ENCODE data around the gene PGBD1.

PGBD1 gene

DNA sequence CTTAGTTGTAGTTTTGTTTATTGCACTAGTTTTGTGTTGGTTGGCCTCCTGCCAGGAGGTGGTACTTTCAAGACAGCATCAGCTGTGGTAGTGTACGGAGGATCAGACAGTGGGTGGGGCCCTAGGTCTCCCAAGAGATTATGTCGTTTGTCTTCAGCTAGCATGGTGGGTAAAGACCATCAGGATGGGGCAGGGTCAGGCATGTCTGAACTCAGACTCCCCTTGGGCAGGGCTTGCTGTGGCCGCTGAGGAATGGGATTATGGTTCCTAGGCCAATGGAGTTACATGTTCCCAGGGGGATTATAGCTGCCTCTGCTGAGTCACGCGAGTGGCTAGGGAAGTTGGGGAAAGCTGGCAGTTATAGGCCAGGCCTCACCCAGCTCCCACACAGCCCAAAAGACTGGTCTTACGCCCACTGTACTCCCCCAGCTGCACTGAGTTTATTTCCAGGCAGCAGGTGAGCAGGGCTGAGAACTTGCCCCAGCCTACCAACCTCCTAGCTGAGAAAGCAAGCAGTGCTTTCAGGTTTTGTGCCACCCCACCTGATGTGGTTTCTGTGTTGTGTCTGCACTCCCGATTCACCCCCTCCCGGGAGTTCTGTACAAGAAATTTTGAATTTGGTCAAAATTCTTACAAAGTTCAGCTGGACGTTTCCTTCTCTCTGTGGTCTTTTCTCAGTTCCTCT lies 29.9 kb downstream of the PGBD1 start:
- TF ChIP-seq NFIC (IDR thresholded peaks at IDR 0.05) (no peak), RAD21 (IDR thresholded peaks at IDR 0.05; ENCODE audit: low read depth) (no peak), ZBTB7A (IDR thresholded peaks at IDR 0.05; ENCODE audit: low read depth) (no peak), EGR1 (IDR thresholded peaks at IDR 0.05) (no peak), CREB1 (IDR thresholded peaks at IDR 0.05; ENCODE audit: low read depth) (no peak), TCF12 (IDR thresholded peaks at IDR 0.05; ENCODE audit: low read depth) (no peak), FOXM1 (IDR thresholded peaks at IDR 0.05; ENCODE audit: borderline replicate concordance, low read depth) (no peak), TEAD4 (IDR thresholded peaks at IDR 0.05) (no peak), YY1 (IDR thresholded peaks at IDR 0.05; ENCODE audit: low read depth) (no peak), MAX (IDR thresholded peaks at IDR 0.05) (no peak), EP300 (IDR thresholded peaks at IDR 0.05; ENCODE audit: borderline replicate concordance) (no peak), CEBPB (IDR thresholded peaks at IDR 0.05) (no peak), TAF1 (IDR thresholded peaks at IDR 0.05; ENCODE audit: low read depth) (no peak), REST (IDR thresholded peaks at IDR 0.05; ENCODE audit: low read depth) (no peak)
- TF ChIP-seq, protein P1, sequence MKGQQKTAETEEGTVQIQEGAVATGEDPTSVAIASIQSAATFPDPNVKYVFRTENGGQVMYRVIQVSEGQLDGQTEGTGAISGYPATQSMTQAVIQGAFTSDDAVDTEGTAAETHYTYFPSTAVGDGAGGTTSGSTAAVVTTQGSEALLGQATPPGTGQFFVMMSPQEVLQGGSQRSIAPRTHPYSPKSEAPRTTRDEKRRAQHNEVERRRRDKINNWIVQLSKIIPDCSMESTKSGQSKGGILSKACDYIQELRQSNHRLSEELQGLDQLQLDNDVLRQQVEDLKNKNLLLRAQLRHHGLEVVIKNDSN (IDR thresholded peaks at IDR 0.05) = no peak

GRCh38 chr6:28312939-28313338 lies 31.6 kb downstream of the PGBD1 start:
- TF ChIP-seq, protein P1 (IDR thresholded peaks at IDR 0.05) = no peak
- TF ChIP-seq EGR1 (IDR thresholded peaks at IDR 0.05) (no peak), CREB1 (IDR thresholded peaks at IDR 0.05; ENCODE audit: low read depth) (no peak), REST (IDR thresholded peaks at IDR 0.05; ENCODE audit: low read depth) (no peak), NFIC (IDR thresholded peaks at IDR 0.05) (no peak), FOXM1 (IDR thresholded peaks at IDR 0.05; ENCODE audit: borderline replicate concordance, low read depth) (no peak), TAF1 (IDR thresholded peaks at IDR 0.05; ENCODE audit: low read depth) (no peak)

GRCh38 chr6:28315628-28316027 lies 34.3 kb downstream of the PGBD1 start:
- TF ChIP-seq CEBPB (IDR thresholded peaks at IDR 0.05) (no peak), FOXM1 (IDR thresholded peaks at IDR 0.05; ENCODE audit: borderline replicate concordance, low read depth) (no peak), EP300 (IDR thresholded peaks at IDR 0.05; ENCODE audit: borderline replicate concordance) (no peak), TAF1 (IDR thresholded peaks at IDR 0.05; ENCODE audit: low read depth) (no peak), EGR1 (IDR thresholded peaks at IDR 0.05) (no peak), REST (IDR thresholded peaks at IDR 0.05; ENCODE audit: low read depth) (no peak), NFIC (IDR thresholded peaks at IDR 0.05) (no peak), MAX (IDR thresholded peaks at IDR 0.05) (no peak), TEAD4 (IDR thresholded peaks at IDR 0.05) (no peak), RAD21 (IDR thresholded peaks at IDR 0.05; ENCODE audit: low read depth) (no peak), ZBTB7A (IDR thresholded peaks at IDR 0.05; ENCODE audit: low read depth) (no peak), CREB1 (IDR thresholded peaks at IDR 0.05; ENCODE audit: low read depth) (no peak), YY1 (IDR thresholded peaks at IDR 0.05; ENCODE audit: low read depth) (no peak), TCF12 (IDR thresholded peaks at IDR 0.05; ENCODE audit: low read depth) (no peak)
- TF ChIP-seq, protein P1 (IDR thresholded peaks at IDR 0.05) = no peak

GRCh38 chr6:28322661-28323060 lies 41.3 kb downstream of the PGBD1 start:
- TF ChIP-seq CREB1 (IDR thresholded peaks at IDR 0.05; ENCODE audit: low read depth) (no peak), MAX (IDR thresholded peaks at IDR 0.05) (no peak), FOXM1 (IDR thresholded peaks at IDR 0.05; ENCODE audit: borderline replicate concordance, low read depth) (no peak), RAD21 (IDR thresholded peaks at IDR 0.05; ENCODE audit: low read depth) (no peak), NFIC (IDR thresholded peaks at IDR 0.05) (no peak), TAF1 (IDR thresholded peaks at IDR 0.05; ENCODE audit: low read depth) (no peak), TCF12 (IDR thresholded peaks at IDR 0.05; ENCODE audit: low read depth) (no peak), TEAD4 (IDR thresholded peaks at IDR 0.05) (no peak), YY1 (IDR thresholded peaks at IDR 0.05; ENCODE audit: low read depth) (no peak), ZBTB7A (IDR thresholded peaks at IDR 0.05; ENCODE audit: low read depth) (no peak), EP300 (IDR thresholded peaks at IDR 0.05; ENCODE audit: borderline replicate concordance) (no peak), EGR1 (IDR thresholded peaks at IDR 0.05) (no peak), CEBPB (IDR thresholded peaks at IDR 0.05) (no peak), REST (IDR thresholded peaks at IDR 0.05; ENCODE audit: low read depth) (no peak)
- TF ChIP-seq, protein P1 (IDR thresholded peaks at IDR 0.05) = no peak

All from Ishikawa (cell line).